ENCODE measurements around the gene PGLYRP4.

Gene PGLYRP4

DNA sequence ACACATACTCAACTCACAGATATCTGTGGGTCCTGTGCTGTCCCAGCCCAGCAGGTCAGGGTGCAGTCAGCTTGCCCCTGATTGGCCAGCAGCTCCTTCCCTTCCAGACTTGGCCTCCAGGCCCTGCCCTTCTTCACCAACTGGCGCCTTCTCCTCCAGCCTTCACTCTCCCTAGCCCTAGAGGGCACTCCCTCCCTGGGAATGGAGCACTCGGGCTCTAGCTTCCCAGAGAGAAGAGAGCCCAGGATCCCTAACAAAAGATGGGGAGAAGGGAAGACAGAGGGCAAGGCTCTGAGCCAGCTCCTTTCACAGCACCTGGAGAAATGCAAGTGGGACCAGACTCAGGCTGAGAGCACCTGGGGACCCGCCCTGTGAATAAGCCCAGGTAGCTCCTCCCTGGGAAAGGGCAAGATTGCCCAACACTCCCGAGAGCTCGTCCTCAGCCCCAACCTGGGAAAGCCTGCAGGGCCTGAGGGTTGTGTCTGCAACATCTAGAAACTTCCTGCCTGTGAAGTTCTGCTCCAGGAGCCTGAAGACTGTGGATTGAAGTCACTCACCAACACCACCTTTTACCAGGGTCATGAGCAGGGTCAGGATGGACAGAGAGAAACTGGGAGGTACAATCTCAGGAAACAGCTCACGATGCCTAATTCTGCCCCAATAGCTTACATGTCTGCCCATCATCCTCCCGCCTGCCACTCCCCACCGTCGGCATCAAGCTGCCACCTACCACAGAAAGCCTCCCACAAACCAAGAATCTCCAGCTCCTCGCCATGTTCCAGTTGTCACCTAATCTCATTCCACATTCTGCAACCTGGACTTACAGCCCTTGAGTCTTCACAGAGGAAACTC lies at the start of gene PGLYRP4:
TSS of gene PGLYRP4 (minus strand) at position 331 of the 852 bp plus-strand sequence. CDS start 909 bp downstream, outside the sequence.
- no peak for DNase-seq (ENCODE audit: low spot score)

- DNase-seq (ENCODE audit: low spot score), result no peak
Measured at GRCh38 chr1:153397924-153398651, 49.4 kb upstream of the PGLYRP4 start.

- no peak for DNase-seq (ENCODE audit: low spot score)
Measured at GRCh38 chr1:153397051-153397923, 48.6 kb upstream of the PGLYRP4 start.

GRCh38 chr1:153396461-153396860 lies 47.8 kb upstream of the PGLYRP4 start:
- no peak for DNase-seq (ENCODE audit: low spot score)

DNA sequence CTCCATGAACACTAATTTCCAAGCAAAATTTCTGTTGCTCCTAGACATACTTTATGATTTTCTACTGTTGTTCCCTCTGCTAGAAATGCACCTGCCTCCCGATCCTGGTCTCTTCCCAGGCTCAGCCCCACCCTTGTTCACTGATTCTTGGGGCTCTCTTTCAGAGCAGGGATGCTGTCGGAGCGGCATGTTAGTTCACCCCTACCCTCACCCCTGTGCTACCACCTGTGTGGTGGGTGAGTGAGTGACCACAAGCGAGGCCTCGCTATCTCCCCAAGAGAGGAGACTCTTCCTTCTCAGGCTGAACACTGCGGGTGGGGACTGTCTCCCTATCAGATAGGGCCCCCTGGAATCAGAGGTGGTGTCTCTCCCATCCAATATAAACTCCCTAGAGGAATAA lies 47.1 kb upstream of the PGLYRP4 start:
- no peak for DNase-seq (ENCODE audit: low spot score)

DNA sequence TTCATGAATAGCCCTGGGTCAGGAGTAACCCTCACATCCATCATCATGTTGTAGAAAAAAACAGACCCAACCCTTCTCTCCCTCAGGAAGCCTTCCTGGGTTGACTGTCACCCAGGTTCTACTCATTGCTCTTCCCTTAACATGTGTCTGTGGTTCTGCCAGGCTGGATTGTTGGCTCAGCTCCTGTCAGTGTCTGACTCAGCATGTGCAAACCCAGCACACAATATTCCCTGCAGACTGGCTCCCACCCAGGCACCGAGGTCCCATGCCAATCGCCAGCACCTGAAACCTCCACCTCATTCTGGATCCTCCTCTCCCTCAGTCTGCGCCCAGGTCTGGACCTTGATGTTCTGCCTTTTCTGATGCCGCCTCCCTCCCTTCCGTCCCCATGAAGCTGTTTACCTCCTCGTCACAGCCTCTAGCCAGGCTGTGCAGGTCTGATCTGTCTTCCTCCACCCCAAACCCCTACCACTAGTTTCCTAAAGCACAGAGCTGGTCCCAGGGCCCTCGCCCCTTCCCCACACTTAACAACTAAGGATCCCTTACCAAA lies 46.6 kb upstream of the PGLYRP4 start:
- no peak for DNase-seq (ENCODE audit: low spot score)

GRCh38 chr1:153394391-153394790 lies 45.8 kb upstream of the PGLYRP4 start:
- DNase-seq (ENCODE audit: low spot score), result no peak

DNA sequence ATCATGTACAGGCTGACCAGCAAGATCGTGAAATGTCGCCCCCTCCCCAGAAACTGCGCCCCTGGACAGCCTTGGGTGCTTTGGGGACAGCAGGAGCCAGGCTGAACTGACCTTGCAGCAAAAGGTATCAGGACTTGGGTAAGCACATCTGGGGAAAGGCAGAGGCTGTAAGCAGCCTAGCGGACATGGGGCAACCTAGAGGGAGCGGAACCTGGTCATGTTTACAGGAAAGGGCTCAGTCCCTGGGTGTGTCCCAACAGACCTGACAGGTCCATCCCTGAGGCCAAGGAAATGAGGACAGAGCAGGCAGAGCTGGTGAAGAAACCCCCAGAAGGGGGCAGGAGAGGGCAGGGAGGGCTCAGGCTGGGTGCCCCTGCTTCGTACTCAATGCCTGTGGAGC lies 45.3 kb upstream of the PGLYRP4 start:
- DNase-seq (ENCODE audit: low spot score), result peak; percentile 66

- no peak for DNase-seq (ENCODE audit: low spot score)
Measured at GRCh38 chr1:153392822-153393221, 44.2 kb upstream of the PGLYRP4 start.

GRCh38 chr1:153392258-153392657 lies 43.6 kb upstream of the PGLYRP4 start:
- DNase-seq (ENCODE audit: low spot score), result no peak

DNA sequence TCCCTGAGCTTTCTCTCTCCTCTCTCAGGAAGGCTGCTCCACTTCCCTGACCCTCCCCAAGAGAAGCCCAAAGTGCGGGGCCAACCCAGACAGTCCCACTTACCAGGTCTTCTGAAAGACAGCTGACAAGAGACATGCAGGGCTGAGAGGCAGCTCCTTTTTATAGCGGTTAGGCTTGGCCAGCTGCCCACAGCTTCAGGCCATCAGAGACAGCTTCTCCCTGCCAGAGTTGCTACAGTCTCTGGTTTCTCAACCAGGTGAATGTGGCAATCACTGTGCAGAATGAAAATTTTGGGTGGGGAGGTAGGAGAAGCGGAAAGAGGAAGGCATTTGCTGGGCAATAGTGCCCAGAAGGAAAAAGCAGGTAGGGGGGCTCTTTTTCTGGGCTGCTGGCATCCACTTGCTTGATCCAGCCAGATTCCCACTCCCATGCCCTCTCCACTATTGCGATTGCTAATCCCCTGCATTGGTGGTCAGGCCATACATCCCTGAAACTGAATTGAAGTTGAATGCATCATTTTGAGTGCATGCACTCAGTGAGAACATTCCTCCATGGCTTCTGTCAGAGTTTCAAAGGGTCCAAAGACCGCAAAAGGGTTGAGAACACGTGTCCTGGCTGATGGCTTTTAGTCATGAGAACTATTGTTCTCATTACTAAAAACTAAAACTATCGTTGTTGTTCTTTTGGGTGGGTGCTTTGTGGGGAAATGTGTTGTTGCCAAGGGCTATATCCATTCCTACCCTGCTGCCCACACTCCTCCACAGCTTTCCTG lies 42.5 kb upstream of the PGLYRP4 start, which contains the start of gene S100A8:
TSS of gene S100A8 (minus strand) at position 136 of the 773 bp plus-strand sequence. CDS start 538 bp downstream, outside the sequence.
- DNase-seq (ENCODE audit: low spot score), result no peak

DNA sequence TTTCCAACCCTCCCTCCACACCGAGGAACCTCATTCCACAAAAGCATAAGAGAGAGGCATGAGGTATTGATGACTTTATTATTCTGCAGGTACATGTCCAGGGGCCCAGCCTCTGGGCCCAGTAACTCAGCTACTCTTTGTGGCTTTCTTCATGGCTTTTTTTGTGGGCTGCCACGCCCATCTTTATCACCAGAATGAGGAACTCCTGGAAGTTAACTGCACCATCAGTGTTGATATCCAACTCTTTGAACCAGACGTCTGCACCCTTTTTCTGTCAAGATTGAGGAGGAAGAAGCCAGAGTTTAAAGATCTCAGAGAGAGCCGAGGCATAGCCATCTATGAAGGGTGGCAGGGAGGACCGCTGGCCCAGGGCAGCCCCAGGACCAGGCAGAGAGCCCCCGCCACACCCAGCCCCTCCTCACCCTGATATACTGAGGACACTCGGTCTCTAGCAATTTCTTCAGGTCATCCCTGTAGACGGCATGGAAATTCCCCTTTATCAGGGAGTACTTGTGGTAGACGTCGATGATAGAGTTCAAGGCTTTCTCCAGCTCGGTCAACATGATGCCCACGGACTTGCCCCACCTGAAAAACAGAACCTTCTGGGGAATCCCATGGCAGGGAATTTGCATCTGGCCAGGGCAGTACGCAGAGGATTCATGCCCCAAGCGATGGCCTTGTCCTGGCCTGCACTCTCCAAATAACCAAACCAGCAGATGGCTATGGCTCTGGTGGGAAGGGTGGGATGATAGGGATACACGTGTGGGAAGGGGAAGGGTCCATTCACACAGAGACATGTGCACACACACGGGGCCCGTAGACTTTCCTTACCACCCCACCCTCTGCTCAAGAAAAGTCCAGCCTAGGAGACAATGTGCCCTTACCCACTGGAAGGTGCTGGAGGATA lies 41.6 kb upstream of the PGLYRP4 start:
- no peak for DNase-seq (ENCODE audit: low spot score)

GRCh38 chr1:153389401-153389800 lies 40.8 kb upstream of the PGLYRP4 start:
- DNase-seq (ENCODE audit: low spot score), result no peak

GRCh38 chr1:153387785-153388184 lies 39.1 kb upstream of the PGLYRP4 start:
- DNase-seq (ENCODE audit: low spot score), result no peak

DNA sequence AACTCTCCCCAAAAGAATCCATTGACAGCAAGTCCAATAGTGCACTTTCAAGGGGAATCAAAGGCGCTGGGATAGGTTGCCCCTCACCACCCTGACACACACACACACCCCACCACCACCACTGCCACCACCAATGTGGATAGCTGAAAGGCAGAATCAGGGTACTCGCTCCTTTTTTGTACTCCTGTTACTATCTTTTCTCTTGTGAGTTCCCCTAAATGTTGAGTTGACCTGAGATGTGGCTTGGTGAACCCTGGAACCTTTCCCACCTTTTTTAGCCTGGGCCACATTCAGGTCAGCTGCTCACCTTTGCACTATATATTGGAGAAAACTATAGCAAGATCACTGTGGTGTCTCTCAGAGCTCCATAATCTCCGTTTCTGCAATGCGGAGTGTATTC lies 38.4 kb upstream of the PGLYRP4 start:
- DNase-seq (ENCODE audit: low spot score), result no peak

DNA sequence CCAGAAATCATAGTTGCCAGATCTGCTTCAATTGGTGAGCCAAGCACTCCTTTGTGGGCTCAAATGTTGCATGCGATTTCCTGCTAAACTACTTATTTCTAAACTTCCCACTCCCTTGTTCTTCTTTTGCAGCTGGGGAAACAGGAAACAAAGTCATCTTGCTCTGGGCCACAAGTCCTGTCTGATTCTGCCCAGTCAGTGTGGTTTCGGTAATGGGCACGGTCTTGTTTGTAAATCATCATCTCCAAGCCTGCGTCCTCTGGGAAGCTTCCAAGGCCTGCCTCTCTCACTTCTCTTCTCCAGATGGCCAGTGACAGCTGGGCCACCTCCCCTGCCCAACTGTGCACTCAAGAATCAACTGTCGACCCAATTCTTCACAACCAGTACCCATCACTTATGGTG lies 37.9 kb upstream of the PGLYRP4 start:
- no peak for DNase-seq (ENCODE audit: low spot score)

DNA sequence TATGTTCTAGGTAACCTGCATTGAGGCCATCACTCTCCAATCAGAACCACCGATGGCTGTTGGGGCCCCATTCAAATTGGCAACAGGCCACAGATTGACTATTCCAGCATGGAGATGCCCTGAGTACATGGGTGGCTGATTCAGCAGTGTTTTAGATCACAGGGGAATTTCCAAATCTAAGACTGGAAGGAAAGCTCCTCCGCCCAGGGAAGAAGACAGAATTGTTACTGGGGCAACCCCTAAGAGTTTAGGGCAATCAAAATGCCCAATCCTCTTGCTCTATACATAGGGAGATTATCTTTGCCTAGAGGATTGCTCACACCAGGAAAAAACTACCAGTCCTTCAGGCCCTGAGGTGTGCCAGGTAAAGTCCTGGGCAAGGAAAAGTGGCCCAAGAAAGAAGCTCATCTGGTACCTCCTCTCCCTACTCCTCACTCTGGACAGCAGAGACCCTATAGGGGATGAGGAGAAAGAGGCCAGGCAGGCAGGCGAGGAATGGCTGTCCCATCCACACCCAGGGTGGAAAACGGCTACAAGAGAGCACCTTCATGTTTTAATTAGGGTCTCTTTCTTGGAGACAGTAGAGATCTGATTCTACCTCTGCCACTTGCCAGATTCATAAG lies 36.4 kb upstream of the PGLYRP4 start:
- DNase-seq (ENCODE audit: low spot score), result no peak

DNA sequence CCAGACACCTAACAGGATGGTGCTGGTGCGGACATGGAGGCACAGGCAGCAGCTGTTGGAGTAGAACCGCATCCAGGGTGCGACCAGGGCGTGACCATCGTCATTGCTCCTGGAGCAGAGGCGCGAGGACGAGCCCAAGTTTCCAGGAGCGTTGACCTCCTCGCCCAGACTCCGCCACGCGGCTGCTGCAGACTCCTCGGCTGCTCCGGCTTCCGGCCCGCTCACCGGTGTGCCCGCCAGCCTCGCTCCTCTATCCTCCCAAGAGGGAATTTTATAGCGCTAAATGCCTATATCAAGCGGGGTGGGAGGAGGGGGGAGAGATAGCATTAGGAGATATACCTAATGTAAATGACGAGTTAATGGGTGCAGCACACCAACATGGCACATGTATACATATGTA lies 32.1 kb upstream of the PGLYRP4 start:
- DNase-seq (ENCODE audit: low spot score), result no peak

GRCh38 chr1:153379591-153379990 lies 30.9 kb upstream of the PGLYRP4 start:
- no peak for DNase-seq (ENCODE audit: low spot score)

DNA sequence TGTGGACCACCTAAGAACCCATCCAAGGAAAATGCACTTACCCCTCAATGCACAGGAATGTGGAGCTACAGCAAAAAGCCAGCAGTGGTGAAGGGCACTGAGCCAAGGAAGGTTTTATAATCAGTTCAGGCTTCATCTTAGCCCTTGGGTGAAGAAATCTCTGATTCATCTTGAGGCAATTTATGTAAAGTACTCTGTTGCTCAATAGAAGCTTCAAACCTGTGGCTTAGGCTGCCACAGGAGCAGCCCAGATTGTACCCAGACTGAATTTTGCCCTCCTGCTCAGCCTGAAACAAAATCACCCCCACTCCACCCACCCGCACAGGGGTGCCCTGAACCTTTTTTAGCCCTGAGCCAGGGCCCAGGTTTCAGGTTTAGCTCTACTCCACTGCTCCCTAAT lies 26.9 kb upstream of the PGLYRP4 start, which contains the start of gene S100A12:
TSS of gene S100A12 (minus strand) at position 111 of the 400 bp plus-strand sequence. CDS start 1,029 bp downstream, outside the sequence.
- DNase-seq (ENCODE audit: low spot score), result no peak
